GM12878 (cell line): ENCODE results near the gene PLEKHG4B.

Source experiments
- HCFC1 ChIP-seq: fragments of 150-350 bp; IDR thresholded peaks from 2 replicates; pipeline ENCODE4 v1.6.1; 2014; ENCODE audit warnings: low read length
- KDM1A ChIP-seq: fragments of 200-600 bp; sonication (generic); IDR thresholded peaks from 2 replicates; pipeline ENCODE4 v1.6.1; 2016; ENCODE audit warnings: borderline replicate concordance
- TCF12 ChIP-seq: IDR thresholded peaks from 2 replicates; pipeline ENCODE4 v1.6.1; 2011; ENCODE audit warnings: low read depth, mild to moderate bottlenecking, low read length

GRCh38 chr5:153256-153655 is 61.3 kb downstream of the PLEKHG4B start:
- TF ChIP-seq KDM1A (no peak), HCFC1 (no peak), TCF12 (no peak)
